HG03558 (cell line): ENCODE measurements around the gene PARVA.

Experiments used
- ATAC-seq: cut with Tn5 transposase; IDR thresholded peaks from one replicate; pipeline ENCODE4 v1.9.1; 2021; ENCODE audit warnings: moderate number of reproducible peaks; ENCODE audit not compliant: unreplicated experiment; ENCODE audit errors: extremely low read depth

Gene PARVA

DNA sequence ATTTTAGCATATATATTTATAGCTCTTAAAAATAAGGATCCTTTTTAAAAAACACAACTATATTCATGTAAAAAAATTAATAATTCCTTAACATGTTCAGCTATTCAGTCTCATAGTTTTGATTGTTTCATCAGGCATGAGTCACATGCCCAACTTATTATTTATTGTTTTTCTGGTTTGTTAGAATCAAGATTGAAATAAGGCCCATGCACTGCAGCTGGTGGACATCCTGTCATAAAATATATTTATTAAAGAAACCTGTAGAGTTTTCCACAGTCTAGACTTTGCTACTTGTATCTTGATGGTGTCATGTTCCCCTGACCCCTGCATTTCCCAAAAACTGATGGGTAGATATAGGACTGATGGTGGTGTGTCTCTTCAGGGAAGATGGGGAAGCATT is 77.4 kb downstream of the PARVA start:
- no peak for ATAC-seq

DNA sequence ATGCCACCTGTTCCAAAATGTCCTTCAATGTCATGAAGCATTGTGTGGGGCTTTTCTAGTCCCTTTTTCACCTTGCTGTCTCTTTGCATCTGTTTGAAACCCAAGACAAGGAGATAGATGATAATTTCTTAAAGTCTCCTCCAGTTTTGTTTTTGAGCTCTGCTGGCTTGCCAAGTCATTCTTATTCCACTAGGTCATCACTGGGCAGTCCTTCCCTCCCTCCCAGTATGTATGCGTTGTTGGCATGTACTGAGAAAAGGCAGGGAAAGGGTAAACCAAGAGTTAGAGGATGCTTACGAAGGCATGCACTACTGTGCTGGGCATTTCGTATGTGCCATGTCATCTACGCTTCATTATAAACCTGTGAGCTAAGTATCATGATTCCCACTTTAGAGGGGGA is 78.6 kb downstream of the PARVA start:
- no peak for ATAC-seq

DNA sequence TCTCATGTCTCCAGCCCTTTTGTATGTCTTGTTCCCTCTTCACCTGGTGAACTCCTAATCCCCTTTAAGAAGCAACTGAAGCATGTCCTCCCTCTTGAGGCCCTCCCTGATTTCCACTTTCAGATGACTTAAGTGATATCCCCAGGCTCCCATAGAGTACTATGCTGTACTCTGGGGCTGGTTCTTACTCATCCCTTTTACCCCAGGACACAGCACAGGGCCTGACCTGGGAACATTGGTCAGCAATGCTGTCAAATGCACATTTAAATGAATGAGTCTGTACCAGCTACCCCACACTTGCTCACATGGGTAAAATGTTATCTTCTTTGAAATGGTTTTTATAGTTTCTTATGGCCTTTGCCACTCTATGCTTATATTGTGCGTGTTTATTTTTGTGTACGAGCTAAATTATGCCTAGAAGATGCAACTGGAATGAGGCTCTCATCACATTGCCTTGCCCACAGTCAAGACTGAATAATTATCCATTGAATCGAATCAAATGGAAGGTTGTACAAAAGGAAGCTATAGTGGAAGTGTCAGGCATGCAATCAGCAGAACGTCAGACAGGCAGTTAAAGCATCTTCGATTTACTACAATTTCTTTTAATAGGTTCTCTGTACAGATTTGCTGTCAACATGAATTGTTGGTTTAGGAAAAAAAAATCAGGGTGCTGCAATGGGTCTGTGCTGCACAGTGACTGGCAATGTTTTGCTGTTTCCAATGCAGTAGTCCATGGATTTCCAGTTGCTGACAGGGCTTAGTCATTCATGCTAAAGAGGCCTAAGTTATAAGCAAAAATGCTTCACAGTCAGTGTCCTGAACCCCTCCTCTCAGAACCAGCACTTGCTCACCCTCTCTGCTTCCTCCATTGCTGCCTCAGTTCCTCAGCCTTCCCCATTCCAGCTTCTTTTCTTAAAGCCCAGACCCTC is 79.5 kb downstream of the PARVA start:
- no peak for ATAC-seq

DNA sequence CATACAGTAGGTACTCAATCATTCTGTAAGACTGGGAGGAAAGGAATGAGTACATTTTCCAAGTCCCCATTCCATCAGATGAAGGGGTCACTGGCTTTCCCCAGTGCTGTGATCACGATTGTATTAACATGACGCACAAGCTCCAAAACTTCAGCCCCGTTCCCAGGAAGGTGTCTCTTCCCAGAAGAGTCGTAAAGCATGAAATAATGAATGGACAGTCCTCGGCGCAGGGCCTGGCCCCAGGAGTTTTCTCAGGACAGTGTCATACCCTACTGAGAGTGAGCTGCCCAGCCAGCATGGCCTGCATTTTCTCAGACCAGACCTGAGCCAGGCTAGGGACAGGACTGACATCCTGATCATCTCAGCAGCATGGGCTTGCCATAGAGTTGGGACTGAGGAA is 80.7 kb downstream of the PARVA start:
- ATAC-seq, result no peak

DNA sequence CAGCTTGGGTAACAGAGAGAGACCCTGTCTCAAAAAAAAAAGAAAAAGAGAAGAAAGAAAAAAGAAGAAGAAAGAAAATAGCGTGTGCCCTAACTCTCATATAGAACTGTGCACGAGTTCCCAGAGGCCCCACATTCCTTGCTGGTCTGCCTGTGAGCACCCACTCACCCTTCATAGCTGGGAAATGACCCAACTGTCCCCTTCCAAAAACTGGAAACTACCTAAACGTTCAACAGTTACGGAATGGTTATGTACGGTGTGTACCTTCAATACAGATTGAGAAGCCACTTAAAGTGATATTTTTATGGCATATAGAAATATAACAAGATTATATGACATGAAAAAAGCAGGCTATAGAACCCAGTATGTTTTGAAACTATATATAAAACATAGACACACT is 82.0 kb downstream of the PARVA start:
- no peak for ATAC-seq

DNA sequence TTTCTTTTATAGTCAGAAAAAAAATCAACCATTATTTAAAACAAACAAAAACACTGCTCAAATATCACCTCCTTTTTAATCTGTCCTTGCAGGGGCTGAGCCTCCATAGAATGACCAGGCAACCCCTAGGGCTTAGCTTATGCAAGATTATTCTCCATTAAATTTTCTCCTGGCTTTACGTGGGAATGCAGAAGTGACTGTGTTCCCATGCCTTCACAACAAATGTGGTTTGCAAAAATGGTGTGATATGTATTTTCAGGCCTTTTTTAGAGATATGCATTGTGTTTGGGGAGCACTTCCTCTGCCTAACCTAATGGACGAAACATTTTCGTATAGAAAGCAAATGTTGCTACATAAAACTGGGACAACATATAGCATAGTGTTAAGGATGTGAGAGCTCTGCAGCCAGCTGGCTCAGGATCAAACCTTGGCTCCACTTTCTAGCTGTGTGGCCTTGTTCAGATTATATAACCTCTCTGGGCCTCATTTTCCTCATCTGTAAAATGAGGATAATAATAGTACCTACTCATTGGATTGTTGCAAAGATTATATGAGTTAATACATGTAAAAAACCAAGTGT is 82.6 kb downstream of the PARVA start:
- no peak for ATAC-seq

DNA sequence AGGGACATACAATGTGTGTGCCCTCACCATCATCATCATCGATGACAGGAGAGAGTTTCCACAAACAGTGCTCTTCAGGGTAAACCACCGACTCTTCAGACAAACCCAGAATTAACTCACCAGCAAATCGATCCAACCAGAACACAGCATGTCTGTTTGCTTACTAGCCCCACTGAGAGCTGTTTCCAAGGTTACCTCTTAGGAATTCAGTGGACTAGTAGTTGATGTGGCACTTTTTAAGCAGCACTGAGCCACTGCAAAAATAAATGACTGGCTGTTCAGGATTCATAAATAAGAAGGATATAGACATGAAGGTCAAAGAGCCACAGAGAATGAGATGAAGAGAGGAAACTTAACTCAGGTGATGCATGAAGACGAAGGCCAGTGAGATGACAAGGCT is 83.1 kb downstream of the PARVA start:
- no peak for ATAC-seq

DNA sequence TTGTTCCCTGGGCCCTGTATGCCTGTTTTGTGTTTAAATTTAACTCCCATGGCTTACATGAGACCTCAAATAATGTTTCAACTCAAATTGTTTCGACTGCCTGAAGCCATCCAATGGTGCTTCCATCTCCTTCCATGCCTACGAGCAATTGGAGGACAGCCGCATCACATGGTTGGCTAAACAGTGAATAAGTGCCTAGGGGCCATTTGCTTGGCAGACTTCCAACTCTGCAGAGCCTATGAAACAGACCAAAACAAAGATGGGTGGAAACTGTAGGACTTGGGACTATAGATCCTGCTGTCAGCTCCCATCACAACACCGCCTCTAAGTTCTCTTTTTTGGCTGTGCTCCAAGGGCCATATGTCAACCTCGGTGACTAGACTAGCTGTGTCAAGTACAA is 84.1 kb downstream of the PARVA start:
- no peak for ATAC-seq

DNA sequence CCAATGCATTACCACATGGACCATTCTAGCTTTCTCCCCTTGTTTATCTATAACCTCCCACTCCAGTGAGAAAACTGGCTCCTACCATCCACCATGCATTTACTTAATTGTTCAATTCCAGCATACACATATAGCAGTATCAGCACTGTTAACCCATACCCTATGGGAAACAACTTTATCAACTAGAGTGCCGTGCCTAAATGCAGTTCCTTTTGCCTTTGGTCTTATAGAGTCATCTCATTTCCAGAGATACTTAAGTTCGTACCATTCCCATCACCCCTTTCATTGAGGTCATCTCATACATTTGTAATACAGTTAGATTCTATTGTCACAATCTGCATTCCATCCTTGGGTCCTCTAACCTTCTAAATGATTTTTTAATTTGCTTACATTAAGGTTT is 86.9 kb downstream of the PARVA start:
- no peak for ATAC-seq

DNA sequence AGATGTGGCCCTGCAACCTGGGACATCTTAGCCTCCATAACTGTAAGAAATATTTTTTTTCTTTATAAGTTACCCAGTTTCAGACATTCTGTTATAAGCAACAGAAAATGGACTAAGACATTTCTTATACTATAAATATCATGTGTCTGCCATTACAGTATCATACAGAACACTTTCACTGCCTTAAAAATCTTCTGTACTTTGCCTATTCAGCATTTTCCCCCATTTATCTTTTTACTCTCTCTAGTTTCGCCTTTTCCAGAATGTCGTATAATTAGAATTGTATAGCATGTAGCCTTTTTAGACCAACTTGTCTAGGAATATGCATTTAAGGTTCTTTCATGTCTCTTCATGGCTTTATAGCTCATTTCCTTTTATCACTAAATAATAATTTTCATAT is 88.0 kb downstream of the PARVA start:
- no peak for ATAC-seq

DNA sequence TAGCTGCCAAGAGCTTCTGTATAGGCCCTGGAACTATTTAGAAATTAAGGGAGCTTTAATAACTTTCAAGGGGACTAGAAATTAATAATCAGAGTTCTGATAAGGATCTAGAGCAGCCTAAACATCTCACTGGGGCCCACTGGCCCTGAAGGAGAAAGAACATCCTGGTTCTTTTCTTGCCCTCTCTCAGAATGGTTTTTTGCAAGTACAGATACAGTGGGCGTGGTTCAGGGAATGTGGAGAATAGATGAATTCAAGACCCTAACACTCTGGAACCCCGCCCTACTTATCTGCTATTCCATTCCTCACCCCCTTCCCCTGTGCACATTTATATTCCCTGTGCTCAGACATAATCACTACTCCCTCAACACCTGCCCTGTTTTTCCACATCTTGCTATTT is 90.2 kb downstream of the PARVA start:
- ATAC-seq, result no peak

DNA sequence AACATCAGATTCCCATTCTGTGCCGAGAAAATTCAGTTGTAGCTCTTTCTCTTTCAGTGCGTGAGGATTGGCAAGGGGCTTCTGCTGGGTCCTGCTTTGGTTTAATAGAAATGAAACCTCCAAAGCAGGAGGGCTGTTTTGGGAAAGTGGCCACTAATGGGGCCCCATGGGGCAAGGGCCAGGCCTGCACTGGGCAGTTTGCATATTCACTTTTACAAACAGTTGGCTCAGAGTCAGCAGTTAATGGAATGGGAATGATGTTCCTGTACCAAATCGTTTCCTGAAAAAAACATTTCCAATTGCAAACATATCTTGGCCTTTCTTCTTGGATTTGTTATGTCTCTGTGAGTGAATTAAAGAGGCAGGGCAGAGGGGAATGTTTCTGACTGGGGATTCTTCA is 92.1 kb downstream of the PARVA start:
- ATAC-seq, result no peak

DNA sequence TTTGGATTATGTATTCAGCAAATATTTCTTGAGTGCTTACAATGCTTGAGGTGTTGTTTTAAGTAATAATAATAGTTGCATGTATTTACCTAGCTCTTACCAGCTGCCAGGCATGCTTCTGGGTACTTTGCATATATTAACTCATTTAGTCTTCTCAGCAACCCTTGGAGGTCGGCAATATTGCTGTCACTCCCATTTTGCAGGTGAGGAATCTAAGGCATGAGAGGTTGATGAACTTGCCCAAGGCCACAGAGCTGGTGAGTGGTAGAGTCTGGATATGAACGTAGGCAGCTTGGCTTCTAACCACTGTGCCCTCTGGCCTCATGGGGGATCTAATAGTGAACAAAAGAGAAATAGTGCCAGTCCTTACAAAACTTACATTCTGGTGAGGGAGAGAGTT is 92.9 kb downstream of the PARVA start:
- no peak for ATAC-seq

DNA sequence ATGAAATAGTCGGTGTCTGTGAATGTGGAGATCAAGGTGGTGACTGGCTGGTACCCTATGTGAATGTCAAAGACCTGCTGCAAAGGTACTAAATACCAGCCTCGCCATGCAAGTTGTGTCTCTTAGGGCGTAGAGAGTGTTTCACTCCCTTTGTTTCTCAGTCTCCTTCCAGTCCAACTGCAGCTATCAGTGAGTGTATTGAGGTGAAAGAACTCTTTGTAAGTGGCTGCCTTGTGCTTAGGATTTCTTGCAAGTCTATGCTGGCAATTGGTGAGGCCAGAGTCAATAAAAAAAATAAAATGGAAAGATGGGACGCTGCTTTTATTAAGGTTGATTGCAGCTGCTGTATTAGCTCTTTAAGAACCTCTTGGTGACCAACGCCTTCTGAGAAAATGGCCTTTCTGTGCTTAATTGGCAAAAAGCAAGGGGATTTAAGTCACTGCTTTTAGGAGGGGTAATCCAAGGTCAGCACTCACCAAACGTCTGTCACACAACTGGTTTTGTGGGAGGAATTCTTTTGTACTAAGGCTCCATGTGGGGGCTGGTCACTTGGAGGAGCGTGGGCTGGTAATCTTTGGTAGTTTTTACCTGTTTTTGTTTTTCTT is 95.1 kb downstream of the PARVA start:
- ATAC-seq, result no peak

DNA sequence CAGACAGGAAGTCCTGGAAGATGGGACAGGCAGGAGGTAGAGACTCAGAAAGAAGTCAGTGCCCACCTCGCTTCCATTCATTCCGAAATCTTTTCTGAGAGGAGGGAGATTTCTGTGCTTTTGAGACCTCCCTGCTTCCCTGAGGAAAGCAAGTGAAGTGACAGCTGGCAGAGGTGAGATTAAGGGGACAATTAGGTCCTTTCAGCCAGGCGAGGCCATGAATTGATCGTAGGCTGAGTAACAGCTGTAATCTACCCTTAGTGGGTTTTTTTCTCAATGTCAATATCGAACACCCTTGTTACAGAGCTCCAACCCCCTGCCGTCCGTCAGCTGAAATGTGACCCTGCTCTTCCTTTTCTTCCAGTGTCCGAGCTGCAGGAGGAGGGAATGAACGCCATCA is 96.0 kb downstream of the PARVA start:
- ATAC-seq, result no peak

DNA sequence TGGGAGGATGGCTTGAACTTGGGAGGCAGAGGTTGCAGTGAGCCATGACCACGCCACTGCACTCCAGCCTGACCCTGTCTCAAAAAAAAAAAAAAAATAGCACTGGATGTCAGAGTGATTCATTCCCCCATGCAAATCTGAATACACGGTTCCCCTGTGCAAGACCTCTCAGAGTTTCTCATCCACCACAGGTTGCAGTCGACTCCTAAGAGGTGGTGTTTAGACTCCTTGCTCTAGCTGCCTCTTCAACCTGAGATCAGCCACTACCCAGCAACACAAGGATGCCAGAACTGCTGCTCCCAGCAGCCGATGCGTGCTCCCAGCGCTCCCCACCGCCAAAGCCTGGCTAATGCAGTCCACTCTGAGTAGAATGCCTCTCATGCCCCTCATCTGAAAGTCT is 97.5 kb downstream of the PARVA start:
- ATAC-seq, result no peak

DNA sequence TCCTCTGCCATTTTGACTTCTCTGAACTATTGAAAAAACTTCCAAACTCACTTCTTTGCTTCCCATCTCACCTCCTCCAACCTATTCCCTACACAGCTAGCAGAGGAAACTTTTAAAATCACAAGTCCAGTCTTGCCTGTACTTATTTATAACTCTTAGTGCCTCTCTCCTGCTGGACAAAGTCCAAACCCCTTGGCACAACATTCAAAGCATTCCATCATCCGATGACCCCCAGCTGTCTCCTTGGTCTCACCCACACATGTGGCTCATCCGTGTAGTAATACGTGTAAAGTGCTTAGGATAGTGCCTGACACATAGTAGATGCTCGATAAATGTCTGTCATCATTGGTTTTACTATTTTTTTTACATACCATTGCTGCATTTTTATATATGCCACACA is 101.4 kb downstream of the PARVA start:
- no peak for ATAC-seq

DNA sequence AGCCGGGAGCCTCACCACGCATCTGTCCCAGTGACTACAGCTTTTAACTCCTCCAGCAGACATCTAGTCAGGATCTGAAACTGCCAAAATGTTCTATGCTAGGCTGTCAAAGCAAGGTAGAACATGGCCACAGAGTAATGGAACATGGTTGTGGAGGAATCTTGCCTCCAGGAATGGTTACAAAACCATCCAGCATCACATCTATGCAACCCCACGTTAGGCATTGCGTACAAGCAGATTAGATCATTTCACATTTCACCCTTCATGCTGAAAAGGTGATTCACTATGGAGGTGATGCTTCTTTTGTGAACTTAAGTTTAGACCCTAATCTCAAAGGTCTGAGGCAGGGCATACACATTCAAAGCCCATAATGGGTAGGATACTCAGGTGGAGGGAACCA is 103.0 kb downstream of the PARVA start:
- ATAC-seq, result no peak

DNA sequence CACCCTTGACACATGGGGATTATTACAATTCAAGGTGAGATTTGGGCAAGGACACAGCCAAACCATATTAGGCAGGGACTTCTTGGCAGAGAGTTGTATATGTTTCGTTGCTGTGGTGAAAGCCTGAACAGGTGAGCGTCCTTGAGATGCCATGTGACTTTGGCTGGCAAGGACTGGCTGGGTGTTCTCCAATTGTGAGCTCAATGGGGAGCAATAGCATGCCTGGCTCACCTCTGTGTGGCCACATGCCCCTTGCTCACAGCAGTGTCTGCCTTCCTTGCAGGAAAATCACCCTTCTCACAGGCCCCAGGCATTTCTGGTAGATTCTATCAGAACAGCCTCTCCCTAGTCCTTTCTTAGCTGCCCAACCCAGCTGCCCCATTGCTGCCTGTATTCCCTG is 105.5 kb downstream of the PARVA start:
- ATAC-seq, result no peak

DNA sequence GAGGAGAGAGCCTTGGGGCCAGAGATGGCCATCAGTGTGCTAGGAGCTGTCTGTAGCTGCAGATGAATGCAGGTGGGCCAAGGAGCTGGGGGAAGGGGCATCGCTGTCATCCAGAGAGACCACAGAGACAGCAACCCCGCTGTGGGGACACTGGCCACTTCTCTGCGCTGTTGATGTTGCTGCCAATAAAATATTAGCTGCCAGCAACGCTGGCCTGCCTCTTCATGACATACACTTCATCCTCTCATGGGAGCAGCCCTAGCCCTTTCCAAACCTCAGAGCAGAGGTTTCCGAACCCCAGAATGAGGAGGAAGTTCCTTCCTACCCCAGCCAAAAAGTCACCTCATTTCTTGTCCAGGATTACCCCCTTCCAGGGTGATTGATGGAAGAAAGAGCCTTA is 106.2 kb downstream of the PARVA start:
- ATAC-seq, result no peak

DNA sequence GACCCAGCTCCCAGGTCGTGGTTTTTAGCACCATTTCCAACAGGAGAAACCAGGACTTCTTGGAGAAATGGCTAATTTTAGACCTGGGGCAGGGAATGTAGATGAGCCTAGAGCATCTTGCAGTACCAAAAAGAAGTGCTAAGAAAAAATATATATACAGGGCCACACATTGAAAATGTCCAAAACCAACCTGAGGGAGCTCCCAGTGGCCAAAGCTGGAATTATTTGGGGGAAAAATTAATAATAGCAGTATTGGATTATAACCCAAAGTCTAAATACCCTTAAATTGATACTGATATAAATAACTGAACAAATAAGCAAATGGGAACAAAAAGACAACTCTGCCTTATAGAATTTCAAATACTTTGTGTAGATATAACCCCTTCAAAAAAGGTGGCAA is 108.0 kb downstream of the PARVA start:
- ATAC-seq, result no peak
